K562 (cell line): ENCODE data around the gene MT1A. TPM values are rescaled to one million over a fixed set of nuclear protein-coding genes. Genes with fewer than 3 reads are reported as not detected.
A peak's percentile ranks its signal among the peaks of the same experiment; 100 is the strongest.

ENCODE experiments used
- ATAC-seq: fragments of 200-7000 bp; cut with Tn5 transposase; 3 replicates; pipeline ENCODE4 v1.9.1; 2020; ENCODE audit warnings: moderate library complexity
- BruUV-seq: library from RNA; stranded (reverse); fragments of 400-500 nt; replicated peaks from 2 replicates; lab custom pipeline; 2021; lab: Mats Ljungman, UMichigan
- CTCF ChIA-PET: fragments of 300-600 bp; formaldehyde crosslinking; extraction: SDS; loops from one replicate; lab custom pipeline; 2021; ENCODE audit warnings: low intra/inter-chr PET ratio; lab: Yijun Ruan, JAX
- POLR2A ChIA-PET: fragments of 300-600, 350-650 bp; sonication (Branson Sonifier 250); formaldehyde crosslinking; extraction: SDS; loops from one replicate; lab custom pipeline; 2021; ENCODE audit warnings: antibody characterized with exemption, inconsistent platforms; lab: Yijun Ruan, JAX
- DNase-seq, 4 experiments: peaks; one replicate each; pipeline versions ENCODE4 v3.0.0 to v3.0.0-alpha.2; 2011 to 2018; ENCODE audit warnings: low spot score in 3 of 4, mixed read lengths in 3 of 4; ENCODE audit errors: extremely low read depth in 1 of 4
- FAIRE-seq: peaks from 2 replicates; lab custom pipeline; 2011; peaks lifted over from hg19 to GRCh38; lab: Jason Lieb, UNC
- H2AFZ ChIP-seq: 2 replicates; pipeline ENCODE4 v1.6.0; 2011; ENCODE audit warnings: low read depth, low read length, control low read depth, inconsistent platforms
- H3K27ac ChIP-seq: fragments of 200-600 bp; 3 replicates; pipeline ENCODE4 v1.8.0; 2011; ENCODE audit warnings: low read depth, mild to moderate bottlenecking, control low read depth, inconsistent platforms, low read length, moderate library complexity, mixed read lengths; ENCODE audit errors: extremely low read depth
- H3K27me3 ChIP-seq, 2 experiments: fragments of 300-600 bp in 1 of 2; 2 replicates in 1 of 2; 3 replicates in 1 of 2; pipeline versions ENCODE4 v1.6.0 to v1.8.0; 2011; ENCODE audit warnings: inconsistent platforms in 2 of 2, low read length in 2 of 2, mild to moderate bottlenecking in 1 of 2, mixed read lengths in 1 of 2, moderate library complexity in 1 of 2; ENCODE audit not compliant: control insufficient read depth in 2 of 2, insufficient read depth in 2 of 2
- H3K36me3 ChIP-seq: fragments of 300-600 bp; 3 replicates; pipeline ENCODE4 v1.8.0; 2011; ENCODE audit warnings: mild to moderate bottlenecking, low read length, inconsistent platforms; ENCODE audit not compliant: control insufficient read depth, insufficient read depth
- H3K4me1 ChIP-seq, 2 experiments: fragments of 200-600 bp in 1 of 2; replicated peaks in 1 of 2; 2 replicates in 1 of 2; 3 replicates in 1 of 2; pipeline versions ENCODE4 v1.5.1 to v1.8.0; 2011; ENCODE audit warnings: inconsistent platforms in 2 of 2, low read length in 2 of 2, mild to moderate bottlenecking in 1 of 2, mixed read lengths in 1 of 2, moderate library complexity in 1 of 2; ENCODE audit not compliant: control insufficient read depth in 2 of 2, insufficient read depth in 2 of 2
- H3K4me2 ChIP-seq: 2 replicates; pipeline ENCODE4 v1.6.1; 2011; ENCODE audit warnings: low read length, control low read depth, inconsistent platforms, mixed read lengths; ENCODE audit not compliant: insufficient read depth
- H3K4me3 ChIP-seq: fragments of 200-600 bp; sonication (generic), shearing (Covaris generic); 2 replicates; pipeline ENCODE4 v1.5.1; 2016; ENCODE audit warnings: control low read depth, inconsistent platforms
- H3K79me2 ChIP-seq: fragments of 200-600 bp; 3 replicates; pipeline ENCODE4 v1.8.0; 2011; ENCODE audit warnings: low read length, inconsistent platforms; ENCODE audit not compliant: control insufficient read depth, insufficient read depth
- H3K9ac ChIP-seq, 2 experiments: 2 replicates each; pipeline versions ENCODE4 v1.6.0 to v1.6.1; 2011; ENCODE audit warnings: low read depth in 2 of 2, low read length in 2 of 2, control low read depth in 1 of 2, inconsistent platforms in 1 of 2, mild to moderate bottlenecking in 1 of 2, mixed read lengths in 1 of 2; ENCODE audit not compliant: insufficient read depth in 1 of 2
- H3K9me1 ChIP-seq: one replicate; pipeline ENCODE4 v1.6.0; 2011; ENCODE audit warnings: inconsistent platforms, mild to moderate bottlenecking, low read length, moderate library complexity; ENCODE audit not compliant: control insufficient read depth, insufficient read depth
- H3K9me3 ChIP-seq: replicated peaks from 2 replicates; pipeline ENCODE4 v1.5.1; 2011; ENCODE audit warnings: low read depth, low read length, inconsistent platforms; ENCODE audit not compliant: control insufficient read depth, insufficient read depth
- H4K20me1 ChIP-seq: replicated peaks from 2 replicates; pipeline ENCODE4 v1.6.1; 2011; ENCODE audit warnings: low read length, inconsistent platforms, mixed read lengths; ENCODE audit not compliant: control insufficient read depth, insufficient read depth
- ARID2 ChIP-seq: fragments of 450-650 bp; IDR thresholded peaks from 2 replicates; pipeline ENCODE4 v1.6.1; 2017; ENCODE audit warnings: antibody characterized with exemption, mild to moderate bottlenecking
- BMI1 ChIP-seq: fragments of 150-350 bp; IDR thresholded peaks from 2 replicates; pipeline ENCODE4 v1.6.1; 2014; ENCODE audit warnings: low read length
- CREB3 ChIP-seq: fragments of 450-650 bp; conservative IDR thresholded peaks from 2 replicates; pipeline ENCODE4 v1.6.1; 2016; ENCODE audit warnings: missing genetic modification characterization, low read depth, mild to moderate bottlenecking, missing compliant biosample characterization, moderate library complexity
- E2F8 ChIP-seq: fragments of 450-650 bp; IDR thresholded peaks from 2 replicates; pipeline ENCODE4 v1.7.1; 2018; ENCODE audit warnings: mild to moderate bottlenecking, low read depth; ENCODE audit not compliant: partially characterized antibody
- EGR1 ChIP-seq: fragments of 450-650 bp; conservative IDR thresholded peaks from 2 replicates; pipeline ENCODE4 v1.6.1; 2017; ENCODE audit warnings: mild to moderate bottlenecking
- FOSL1 ChIP-seq: fragments of 200-800 bp; sonication (Bioruptor generic); conservative IDR thresholded peaks from 2 replicates; pipeline ENCODE4 v1.6.1; 2016; ENCODE audit warnings: missing genetic modification characterization, missing compliant biosample characterization
- L3MBTL2 ChIP-seq: fragments of 450-650 bp; IDR thresholded peaks from 2 replicates; pipeline ENCODE4 v1.6.1; 2016; ENCODE audit warnings: mild to moderate bottlenecking, moderate library complexity
- MAFF ChIP-seq: IDR thresholded peaks from 2 replicates; pipeline ENCODE4 v1.6.1; 2012; ENCODE audit warnings: low read length, improper control_type of control experiment
- MEF2D ChIP-seq: conservative IDR thresholded peaks from 2 replicates; pipeline ENCODE4 v1.6.1; 2016; ENCODE audit warnings: low read depth, missing genetic modification characterization, missing compliant biosample characterization
- NFXL1 ChIP-seq: fragments of 450-650 bp; formaldehyde crosslinking; IDR thresholded peaks from 2 replicates; pipeline ENCODE4 v1.4.0; 2021; ENCODE audit warnings: mild to moderate bottlenecking
- TEAD1 ChIP-seq, 2 experiments: fragments of 450-650 bp in 1 of 2; sonication (generic) in 1 of 2; formaldehyde crosslinking; IDR thresholded peaks; 2 replicates each; pipeline versions ENCODE4 v1.4.0 to v1.8.0; 2020 to 2022; ENCODE audit warnings: mild to moderate bottlenecking in 2 of 2, missing genetic modification reagents in 1 of 2
- ZBTB11 ChIP-seq, 3 experiments: fragments of 200-800 bp in 1 of 3; fragments of 250-450 bp in 1 of 3; fragments of 450-650 bp in 1 of 3; sonication (Bioruptor Pico) in 1 of 3; sonication (Bioruptor generic) in 1 of 3; formaldehyde crosslinking in 1 of 3; IDR thresholded peaks; 2 replicates each; pipeline versions ENCODE4 v1.6.1 to v1.8.0; 2016 to 2022; ENCODE audit warnings: mild to moderate bottlenecking in 2 of 3, missing genetic modification characterization in 2 of 3, missing compliant biosample characterization in 1 of 3, moderate library complexity in 1 of 3
- ZNF12 ChIP-seq: sonication (generic); formaldehyde crosslinking; IDR thresholded peaks from 2 replicates; pipeline ENCODE4 v1.4.0; 2020; ENCODE audit warnings: mild to moderate bottlenecking, missing genetic modification reagents
- ZNF311 ChIP-seq: fragments of 250-450 bp; sonication (Bioruptor Pico); IDR thresholded peaks from 2 replicates; pipeline ENCODE4 v1.4.0; 2020; ENCODE audit warnings: mild to moderate bottlenecking, moderate library complexity
- WGBS: fragments of 100-300 bp; shearing (Covaris generic); methylation state at CpG from one replicate; pipeline ENCODE4 v1.1.6; 2016; ENCODE audit warnings: low coverage, mixed read lengths; ENCODE audit not compliant: insufficient coverage; ENCODE audit errors: missing lambda C conversion rate; 5-methylcytosine and 5-hydroxymethylcytosine counted together
- in situ Hi-C: fragments of 300-500 bp; cut with MboI; formaldehyde crosslinking; loops from 4 replicates; pipeline ENCODE4 v1.15.0; 2018; ENCODE audit warnings: inconsistent platforms, mixed read lengths
- intact Hi-C: fragments of 100-400 bp; cut with micrococcal nuclease; formaldehyde crosslinking; loops from 2 replicates; pipeline ENCODE4 v1.14.2; 2022
- polyA plus RNA-seq, 8 experiments: library from polyadenylated mRNA; depleted of rRNA in 4 of 8; stranded (reverse) in 5 of 8; unstranded in 3 of 8; fragments of >200 nt; fragmentation: Nextera tagmentation in 2 of 8; fragmentation: Illumina TruSeq in 1 of 8; extraction: Ambion mirVana in 2 of 8; extraction: Trizol in 1 of 8; gene quantifications; 2 replicates each; pipeline versions ENCODE4 v1.2.1 to v1.2.3, GENCODE V29; 2011 to 2014; ENCODE audit warnings: inconsistent platforms in 1 of 8, missing spikeins in 1 of 8
- total RNA-seq, 7 experiments: library from RNA; depleted of rRNA in 6 of 7; stranded (reverse); fragments of >200 nt in 6 of 7; fragmentation: Illumina TruSeq in 2 of 7; extraction: Trizol in 2 of 7; gene quantifications; 2 replicates each; pipeline versions ENCODE4 v1.2.1 to v1.2.3, GENCODE V29; 2011 to 2021; ENCODE audit warnings: low replicate concordance in 1 of 7

The MT1A gene
- total and polyA plus RNA-seq, 9 of the 15 experiments (the other 6 are each of a cell fraction or from before 2014, with no cell fraction given), result 0.23 TPM; not detected in 8

GRCh38 chr16:56609463-56609921 lies 29.0 kb upstream of the MT1A start (continued):
- TF ChIP-seq ARID2 (no peak), L3MBTL2 (no peak), BMI1 (no peak), MEF2D (no peak), MAFF (no peak), TEAD1 (CRISPR knock-in tag; IDR thresholded peaks at IDR 0.05) (no peak), ZNF12 (CRISPR knock-in tag) (no peak), EGR1 (no peak), E2F8 (no peak)

- peaks cover 0 to 5% of the 10 kb centered on the region in 2 experiments; a peak in 2 of 5 replicates for H3K27me3 ChIP-seq
- no peak for DNase-seq
- POLR2A ChIA-PET, result interaction anchor here (0.6 to 0.8 kb wide), 2 partner anchors 14 to 228 kb away, joined by 3 read pairs; no protein-coding TSS in a partner anchor
- peaks cover 27 to 29% of the 10 kb centered on the region in 2 experiments for H3K4me1 ChIP-seq
- H2AFZ ChIP-seq, result peak overlapping the region; percentile 97
- H4K20me1 ChIP-seq, result no peaks in the 10 kb centered on the region
- CTCF ChIA-PET, result no interaction called here
- intact Hi-C loops (no loop called here), in situ Hi-C loops (no loop called here)
- H3K4me3 ChIP-seq, result no peak overlapping the region
- BruUV-seq, result no TSS peak
- no peaks in the 10 kb centered on the region for H3K79me2 ChIP-seq
- H3K9me3 ChIP-seq, result no peaks in the 10 kb centered on the region
- FAIRE-seq, result peak; percentile 19
- no peaks in the 10 kb centered on the region for H3K36me3 ChIP-seq
- peak overlapping the region; percentile 32 to 62 for H3K9ac ChIP-seq
- H3K9me1 ChIP-seq, result no peaks in the 10 kb centered on the region
- 0 out of 3 replicates have a peak overlapping the region, but pooled peaks have one; percentile 37 for H3K27ac ChIP-seq
- WGBS, result 39% methylated on average over 10 of the region's 10 CpGs
- peak overlapping the region; percentile 78 for H3K4me2 ChIP-seq
- no peak for ATAC-seq
- TF ChIP-seq CREB3 (0 out of 2 replicates have a peak, but pooled peaks have one; percentile 21), EGR1 (peak; percentile 42), ZBTB11 (CRISPR knock-in tag; IDR thresholded peaks at IDR 0.05) (no peak), NFXL1 (CRISPR knock-in tag) (no peak), FOSL1 (tag) (0 out of 2 replicates have a peak, but pooled peaks have one; percentile 14), ZNF311 (no peak)
These were observed 28.4 kb upstream of the MT1A start for GRCh38 chr16:56610017-56610608.
